Hepatocyte (in vitro differentiated cells): ENCODE measurements around the gene FAIM. TPM values are rescaled to one million over a fixed set of nuclear protein-coding genes. Genes with fewer than 3 reads are reported as not detected.
"Not testable (repeated sequence)": the region's sequence is repeated elsewhere in the genome, so short reads cannot be mapped to it uniquely, and the experiment has no call there.

Source experiments
- DNase-seq: peaks from one replicate; pipeline ENCODE4 v3.0.0-alpha.2; 2016; ENCODE audit warnings: low spot score
- H2AFZ ChIP-seq: fragments of 200-600 bp; sonication (generic); 2 replicates; pipeline ENCODE4 v1.6.0; 2016; ENCODE audit warnings: antibody characterized with exemption, mild to moderate bottlenecking
- H3K27ac ChIP-seq: fragments of 200-600 bp; sonication (generic); 2 replicates; pipeline ENCODE4 v1.5.1; 2016; ENCODE audit warnings: mild to moderate bottlenecking
- H3K27me3 ChIP-seq: fragments of 200-600 bp; sonication (generic); 2 replicates; pipeline ENCODE4 v1.6.1; 2016
- H3K36me3 ChIP-seq: fragments of 200-600 bp; sonication (generic); replicated peaks from 2 replicates; pipeline ENCODE4 v1.5.1; 2016; ENCODE audit warnings: low read depth; ENCODE audit not compliant: insufficient read depth
- H3K4me1 ChIP-seq: fragments of 200-600 bp; sonication (generic); 2 replicates; pipeline ENCODE4 v1.5.1; 2016; ENCODE audit warnings: mild to moderate bottlenecking, moderate library complexity; ENCODE audit not compliant: insufficient read depth
- H3K4me2 ChIP-seq: fragments of 200-600 bp; sonication (generic); 2 replicates; pipeline ENCODE4 v1.6.0; 2016
- H3K4me3 ChIP-seq: fragments of 200-600 bp; sonication (generic); 2 replicates; pipeline ENCODE4 v1.5.1; 2016; ENCODE audit warnings: mild to moderate bottlenecking
- H3K79me2 ChIP-seq: fragments of 200-600 bp; sonication (generic); 2 replicates; pipeline ENCODE4 v1.6.0; 2017; ENCODE audit warnings: mild to moderate bottlenecking
- H3K9me2 ChIP-seq: fragments of 200-600 bp; sonication (generic); replicated peaks from 2 replicates; pipeline ENCODE4 v1.6.0; 2017; ENCODE audit warnings: mild to moderate bottlenecking; ENCODE audit not compliant: insufficient read depth
- H3K9me3 ChIP-seq: fragments of 200-600 bp; sonication (generic); 2 replicates; pipeline ENCODE4 v1.5.1; 2016; ENCODE audit warnings: low read depth, mild to moderate bottlenecking
- H4K20me1 ChIP-seq: fragments of 200-600 bp; sonication (generic); 2 replicates; pipeline ENCODE4 v1.6.0; 2016; ENCODE audit warnings: mild to moderate bottlenecking; ENCODE audit not compliant: insufficient read depth, poor library complexity, severe bottlenecking
- CTCF ChIP-seq: fragments of 200-600 bp; sonication (generic); IDR thresholded peaks from 2 replicates; pipeline ENCODE4 v1.5.1; 2016; ENCODE audit warnings: antibody characterized with exemption, mild to moderate bottlenecking; ENCODE audit not compliant: poor library complexity
- EZH2 ChIP-seq: fragments of 200-600 bp; sonication (generic); IDR thresholded peaks from 2 replicates; pipeline ENCODE4 v1.6.1; 2016; ENCODE audit warnings: antibody characterized with exemption, mild to moderate bottlenecking, borderline replicate concordance
- EZH2phosphoT487 ChIP-seq: fragments of 200-600 bp; sonication (generic); IDR thresholded peaks from one replicate; pipeline ENCODE4 v1.6.1; 2018; ENCODE audit warnings: antibody characterized with exemption, mild to moderate bottlenecking, low read depth, moderate library complexity; ENCODE audit not compliant: unreplicated experiment, severe bottlenecking
- WGBS: methylation state at CpG from one replicate; pipeline ENCODE4 v1.1.6; 2016; ENCODE audit warnings: low lambda C conversion rate; ENCODE audit errors: missing lambda C conversion rate; 5-methylcytosine and 5-hydroxymethylcytosine counted together
- polyA plus RNA-seq: library from polyadenylated mRNA; unstranded; fragments of >200 nt; fragmentation: Nextera tagmentation; extraction: Ambion mirVana; gene quantifications from 2 replicates; pipeline ENCODE4 v1.2.1, GENCODE V29; 2016
- total RNA-seq: library from RNA; depleted of rRNA; stranded (reverse); fragments of >200 nt; gene quantifications from 2 replicates; pipeline ENCODE4 v1.2.3, GENCODE V29; 2014

Gene FAIM
- total and polyA plus RNA-seq, 2 experiments from 2014 or later: 17.4 to 19.6 TPM

GRCh38 chr3:138598534-138598933 lies 10.0 kb upstream of the FAIM start:
- H3K9me3 ChIP-seq: no peaks in the 10 kb centered on the region
- H3K36me3 ChIP-seq: no peaks in the 10 kb centered on the region

GRCh38 chr3:138600100-138600745 lies 8.3 kb upstream of the FAIM start:
- H3K79me2 ChIP-seq: no peaks in the 10 kb centered on the region
- 84% methylated on average over 8 of the region's 8 CpGs for WGBS
- H3K9me2 ChIP-seq: no peaks in the 10 kb centered on the region
- H3K27ac ChIP-seq: no peak overlapping the region
- H3K36me3 ChIP-seq: no peaks in the 10 kb centered on the region
- H3K4me3 ChIP-seq: no peak overlapping the region
- no peak overlapping the region for H3K4me2 ChIP-seq
- no peak for TF ChIP-seq CTCF
- TF ChIP-seq EZH2: no peak
- H2AFZ ChIP-seq: no peak overlapping the region
- H3K27me3 ChIP-seq: no peaks in the 10 kb centered on the region
- H4K20me1 ChIP-seq: no peaks in the 10 kb centered on the region
- DNase-seq: no peak
- H3K9me3 ChIP-seq: no peaks in the 10 kb centered on the region
- no peaks in the 10 kb centered on the region for H3K4me1 ChIP-seq

More at GRCh38 chr3:138598534-138598933, 10.0 kb upstream of the FAIM start:
- 95% methylated on average over 3 of the region's 3 CpGs for WGBS
- no peak for DNase-seq
- H2AFZ ChIP-seq: no peak overlapping the region
- H3K9me2 ChIP-seq: no peaks in the 10 kb centered on the region
- H3K4me2 ChIP-seq: no peak overlapping the region
- no peaks in the 10 kb centered on the region for H4K20me1 ChIP-seq
- no peak overlapping the region for H3K27ac ChIP-seq
- H3K27me3 ChIP-seq: no peaks in the 10 kb centered on the region
- H3K4me1 ChIP-seq: no peaks in the 10 kb centered on the region
- TF ChIP-seq EZH2phosphoT487 (no peak), CTCF (no peak), EZH2 (no peak)
- no peaks in the 10 kb centered on the region for H3K79me2 ChIP-seq
- no peak overlapping the region for H3K4me3 ChIP-seq

- not testable (repeated sequence) for H3K4me2 ChIP-seq
- WGBS: 88% methylated on average over 2 of the region's 2 CpGs
Observed at GRCh38 chr3:138601661-138602060, 6.9 kb upstream of the FAIM start.

GRCh38 chr3:138604106-138604595 lies 4.4 kb upstream of the FAIM start:
- not testable (repeated sequence) for H3K9me2 ChIP-seq, H2AFZ ChIP-seq, H3K9me3 ChIP-seq, H3K4me3 ChIP-seq, H3K4me1 ChIP-seq, H3K79me2 ChIP-seq, H3K27ac ChIP-seq, H4K20me1 ChIP-seq, H3K4me2 ChIP-seq, H3K27me3 ChIP-seq, H3K36me3 ChIP-seq, DNase-seq
- 95% methylated on average over 5 of the region's 5 CpGs for WGBS

More at GRCh38 chr3:138601661-138602060, 6.9 kb upstream of the FAIM start:
- H3K36me3 ChIP-seq, H2AFZ ChIP-seq, H3K4me3 ChIP-seq, H3K27ac ChIP-seq, H3K9me3 ChIP-seq, H3K27me3 ChIP-seq, H3K79me2 ChIP-seq, H4K20me1 ChIP-seq, H3K4me1 ChIP-seq, H3K9me2 ChIP-seq, DNase-seq: not testable (repeated sequence)
